GM18526 (cell line): ENCODE measurements around the gene SF3B3.

Experiments used
- POLR2A ChIP-seq: IDR thresholded peaks from 3 replicates; pipeline ENCODE4 v1.6.1; 2011; ENCODE audit not compliant: insufficient read length; ENCODE audit errors: extremely low read depth

The SF3B3 gene

DNA sequence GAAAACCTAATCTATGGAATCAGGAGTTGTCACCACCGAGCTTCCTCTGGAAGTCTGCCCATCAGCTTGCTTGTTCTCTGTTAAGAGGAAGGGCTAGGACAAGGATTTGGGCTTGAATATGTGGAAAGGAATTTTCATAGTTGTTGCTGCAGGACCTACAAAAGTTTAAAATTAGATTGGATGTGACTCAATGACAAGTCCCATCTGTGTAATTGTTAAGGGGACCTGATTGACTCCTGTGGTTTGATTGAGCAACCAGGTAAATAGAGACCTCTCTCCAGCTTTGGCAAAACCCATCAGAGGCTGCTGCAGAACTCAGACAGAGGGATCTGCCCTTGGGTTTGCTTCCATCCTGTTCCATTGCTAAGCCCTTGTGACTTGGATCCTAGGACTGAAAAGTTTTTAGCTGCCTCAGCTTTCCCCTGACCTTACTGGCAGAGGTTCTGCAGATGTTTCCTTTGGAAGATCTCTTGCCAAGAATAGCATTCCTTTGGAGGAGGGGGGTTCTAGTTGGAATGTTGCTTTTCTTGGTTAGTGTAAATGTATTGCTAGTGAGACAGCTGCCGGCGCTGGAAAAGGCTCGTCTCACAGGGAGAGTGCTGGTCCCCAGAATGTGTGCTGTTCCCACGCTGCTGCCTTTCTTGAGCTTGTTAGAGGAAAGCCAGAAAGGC, 50.0 kb downstream of the SF3B3 start:
- TF ChIP-seq POLR2A, result no peak

DNA sequence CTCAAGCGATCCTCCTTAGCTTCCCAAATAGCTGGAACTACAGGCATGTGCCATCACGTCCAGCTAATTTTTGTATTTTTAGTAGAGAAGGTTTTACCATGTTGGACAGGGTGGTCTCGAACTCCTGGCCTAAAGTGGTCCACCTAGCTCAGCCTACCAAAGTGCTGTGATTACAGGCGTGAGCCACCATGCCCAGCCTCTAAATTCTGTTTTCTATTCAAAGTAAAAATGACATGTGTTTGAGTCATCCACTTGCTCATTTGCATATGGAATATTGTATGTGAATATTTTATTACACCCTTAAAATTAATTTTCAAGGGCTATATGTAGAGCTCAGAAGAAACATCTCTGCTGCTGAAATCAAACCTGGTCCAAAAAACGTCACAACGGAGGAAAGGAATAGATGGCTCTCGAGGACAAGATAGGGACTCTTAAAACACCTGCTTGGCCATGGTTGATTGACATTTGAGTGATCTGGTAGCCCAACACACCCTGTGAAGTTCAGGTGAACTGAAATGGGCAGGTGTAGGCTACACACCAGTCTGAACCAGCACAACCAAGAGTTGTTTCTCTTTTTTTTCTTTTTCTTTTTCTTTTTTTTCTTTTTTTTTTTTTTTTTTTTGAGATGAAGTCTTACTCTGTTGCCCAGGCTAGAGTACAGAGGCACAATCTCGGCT, 51.1 kb downstream of the SF3B3 start:
- no peak for TF ChIP-seq POLR2A

DNA sequence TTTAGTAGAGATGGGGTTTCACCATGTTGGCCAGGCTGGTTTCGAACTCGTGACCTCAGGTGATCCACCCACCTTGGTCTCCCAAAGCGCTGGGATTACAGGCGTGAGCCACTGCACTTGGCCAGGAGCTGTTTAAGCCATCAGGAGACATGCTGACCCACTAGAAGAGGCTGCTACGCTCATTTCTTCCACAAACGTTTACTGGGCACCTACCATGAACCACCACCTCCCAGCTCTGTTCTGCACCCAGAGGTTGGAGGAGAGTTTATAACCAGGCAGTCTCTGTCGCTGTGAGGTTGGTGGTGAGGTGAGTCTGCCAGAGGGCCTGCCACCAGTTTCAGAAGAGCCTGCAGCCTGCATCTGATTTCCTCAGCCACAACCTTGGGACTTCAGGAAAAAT, 51.8 kb downstream of the SF3B3 start:
- no peak for TF ChIP-seq POLR2A

DNA sequence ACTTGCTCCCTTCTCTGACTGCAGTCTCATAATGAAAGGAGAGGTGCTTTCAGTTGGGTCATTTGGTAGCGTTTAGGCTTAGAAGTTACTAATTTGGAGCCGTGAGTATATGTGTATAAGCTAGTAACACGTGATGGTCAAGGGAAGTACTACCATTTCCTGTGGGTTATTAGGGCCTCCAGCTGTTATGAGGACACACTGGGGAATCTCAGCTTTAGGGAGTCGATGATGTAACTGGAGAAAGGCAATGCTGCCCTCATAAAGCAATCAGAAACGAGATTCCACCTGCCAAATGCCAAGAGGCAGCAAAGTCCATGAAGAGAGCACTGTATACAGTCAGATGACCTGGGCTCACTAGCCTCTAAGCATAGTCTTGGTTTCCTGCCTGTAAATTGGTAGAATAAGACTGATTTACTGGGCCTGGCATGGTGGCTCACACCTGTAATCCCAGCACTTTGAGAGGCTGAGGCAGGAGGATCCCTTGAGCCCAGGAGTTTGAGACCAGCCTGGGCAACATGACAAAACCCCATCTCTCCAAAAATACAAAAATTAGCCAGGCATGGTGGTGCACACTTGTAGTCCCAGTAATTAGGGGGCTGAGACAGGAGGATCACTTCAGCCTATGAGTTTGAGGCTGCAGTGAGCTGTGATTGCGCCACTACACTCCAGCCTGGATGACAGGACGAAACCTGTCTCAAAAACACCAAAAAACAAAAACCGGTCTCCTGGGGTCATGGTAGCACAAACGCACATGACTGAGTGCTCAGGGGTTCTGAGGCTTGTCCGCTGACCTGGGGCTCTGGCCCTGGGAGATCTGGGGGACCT, 53.0 kb downstream of the SF3B3 start:
- no peak for TF ChIP-seq POLR2A

DNA sequence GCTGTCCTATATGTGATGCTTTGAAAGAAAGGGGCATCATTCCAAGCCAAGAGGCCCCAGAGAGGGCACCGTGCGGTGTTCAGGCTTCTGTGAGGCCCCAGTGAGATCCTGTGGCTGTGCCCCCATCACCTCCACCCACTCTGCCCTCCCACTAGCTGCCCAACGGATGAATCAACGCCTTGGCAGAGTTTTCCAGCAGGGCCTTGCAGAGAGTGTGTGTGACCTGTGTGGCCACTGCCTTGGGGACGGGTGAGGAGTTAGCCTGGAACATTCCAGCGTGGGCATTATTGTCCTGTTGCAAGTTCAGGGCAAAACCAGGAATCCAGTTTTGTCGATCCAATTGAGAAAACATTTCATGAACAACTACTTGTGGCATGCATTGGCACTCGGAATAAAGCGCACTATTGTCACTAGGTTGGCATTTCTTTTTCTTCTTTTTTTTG, 53.7 kb downstream of the SF3B3 start:
- TF ChIP-seq POLR2A, result no peak

DNA sequence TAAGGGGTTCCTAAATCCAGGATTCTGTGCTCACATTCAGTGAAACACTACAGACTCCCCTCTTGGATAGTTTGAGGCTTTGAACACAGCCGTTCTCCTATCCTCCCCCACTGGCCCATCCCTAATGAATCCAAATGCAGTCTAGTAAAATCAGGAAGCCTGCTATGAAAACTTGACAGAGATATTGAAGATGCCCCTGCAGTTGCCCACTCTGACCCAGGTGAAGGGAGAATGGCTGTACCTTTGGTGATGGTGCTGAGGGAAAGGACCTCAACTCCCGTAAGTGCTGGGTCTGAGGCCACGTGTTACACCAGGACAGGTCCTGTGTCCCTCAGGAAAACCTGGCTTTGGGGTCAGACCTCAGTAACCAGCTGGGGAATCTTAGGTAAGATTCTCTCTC, 54.4 kb downstream of the SF3B3 start:
- TF ChIP-seq POLR2A, result no peak

DNA sequence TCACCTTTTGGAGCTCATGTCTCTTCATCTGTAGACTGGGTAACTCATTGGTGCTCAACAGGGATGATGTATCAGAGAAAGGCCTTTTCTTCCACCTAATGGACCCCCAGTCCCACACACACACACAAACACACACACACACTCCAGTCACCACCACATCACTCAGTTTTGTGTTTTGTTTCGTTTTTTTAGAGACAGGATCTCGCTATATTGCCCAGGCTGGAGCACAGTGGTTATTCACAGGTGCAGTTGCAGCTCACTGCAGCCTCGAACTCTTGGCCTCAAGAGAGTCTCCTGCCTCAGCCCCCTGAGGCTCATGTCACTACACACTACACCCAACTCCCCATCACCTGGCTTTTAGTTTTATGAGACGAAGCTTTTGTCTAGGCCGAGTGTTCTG, 55.6 kb downstream of the SF3B3 start:
- TF ChIP-seq POLR2A, result no peak

DNA sequence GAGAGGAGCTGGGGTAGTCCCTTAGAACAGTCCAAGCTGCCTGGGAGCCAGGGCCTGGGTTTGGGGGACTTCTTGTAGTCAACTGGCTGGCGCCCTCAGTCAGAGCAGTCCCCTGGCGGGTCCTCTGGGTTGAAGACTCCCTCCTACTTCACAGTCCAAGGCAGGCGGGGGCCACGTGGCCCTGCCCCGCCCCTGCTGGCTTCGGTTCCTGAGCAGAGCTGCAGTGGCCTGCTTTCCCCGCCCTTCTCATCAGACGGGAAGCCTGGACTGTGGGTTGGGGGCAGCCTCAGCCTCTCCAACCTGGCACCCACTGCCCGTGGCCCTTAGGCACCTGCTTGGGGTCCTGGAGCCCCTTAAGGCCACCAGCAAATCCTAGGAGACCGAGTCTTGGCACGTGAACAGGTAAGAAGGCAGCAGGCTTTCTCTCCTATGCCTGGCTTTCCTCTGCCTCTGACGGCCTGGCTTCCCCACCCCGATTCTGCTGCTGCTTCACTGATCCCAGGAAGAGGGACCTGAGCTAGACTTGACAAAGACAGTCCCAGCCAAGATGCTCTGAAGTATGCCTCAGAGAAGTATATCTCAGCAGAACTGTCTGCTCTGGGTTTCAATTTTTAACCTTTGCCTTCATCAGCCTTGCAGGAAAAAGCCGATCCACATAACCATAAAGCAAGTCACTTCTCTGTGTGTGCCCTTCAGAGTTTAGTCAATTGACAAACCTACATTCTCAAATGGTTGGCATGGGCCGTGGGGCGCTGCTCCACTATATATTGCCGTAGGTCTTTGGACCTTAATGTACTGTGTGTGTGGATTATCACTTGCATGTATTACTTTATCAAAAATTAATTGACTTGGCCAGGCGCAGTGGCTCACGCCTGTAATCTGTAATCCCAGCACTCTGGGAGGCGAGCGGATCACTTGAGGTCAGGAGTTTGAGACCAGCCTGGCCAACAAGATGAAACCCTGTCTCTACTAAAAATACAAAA, 56.3 kb downstream of the SF3B3 start:
- TF ChIP-seq POLR2A, result no peak

DNA sequence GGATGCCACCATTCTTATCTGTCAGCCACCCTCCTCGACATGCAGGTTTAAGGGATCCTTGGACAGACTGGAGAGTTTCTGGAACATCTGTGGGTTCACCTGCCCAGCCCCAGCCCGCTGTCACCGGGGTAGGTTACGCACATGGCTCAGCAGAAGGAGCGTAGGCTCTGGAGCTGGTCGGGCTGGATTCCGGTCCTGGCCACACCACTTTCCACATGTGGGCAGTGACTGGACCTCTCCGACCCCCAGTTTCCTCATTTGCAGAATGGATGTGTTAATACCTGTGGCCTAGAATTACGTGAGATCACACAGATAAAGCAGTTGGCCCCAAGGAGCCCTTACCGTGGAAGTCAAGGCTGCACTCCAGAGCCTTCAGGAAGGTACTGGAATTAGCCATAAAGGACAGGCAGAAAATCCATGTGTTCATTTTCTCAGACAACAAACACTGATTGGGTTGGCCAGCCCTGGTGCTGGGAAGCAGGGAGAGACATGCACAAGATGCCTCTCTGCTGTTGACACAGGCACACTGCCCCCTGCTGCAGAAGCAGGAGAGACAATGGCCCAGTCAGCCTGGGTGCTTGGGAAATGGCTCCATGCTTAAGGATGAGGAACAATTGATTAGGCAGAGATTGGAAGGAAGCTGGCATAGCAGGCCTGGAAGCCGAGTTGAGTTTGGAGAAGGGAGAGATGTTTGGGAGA, 58.8 kb downstream of the SF3B3 start:
- no peak for TF ChIP-seq POLR2A

DNA sequence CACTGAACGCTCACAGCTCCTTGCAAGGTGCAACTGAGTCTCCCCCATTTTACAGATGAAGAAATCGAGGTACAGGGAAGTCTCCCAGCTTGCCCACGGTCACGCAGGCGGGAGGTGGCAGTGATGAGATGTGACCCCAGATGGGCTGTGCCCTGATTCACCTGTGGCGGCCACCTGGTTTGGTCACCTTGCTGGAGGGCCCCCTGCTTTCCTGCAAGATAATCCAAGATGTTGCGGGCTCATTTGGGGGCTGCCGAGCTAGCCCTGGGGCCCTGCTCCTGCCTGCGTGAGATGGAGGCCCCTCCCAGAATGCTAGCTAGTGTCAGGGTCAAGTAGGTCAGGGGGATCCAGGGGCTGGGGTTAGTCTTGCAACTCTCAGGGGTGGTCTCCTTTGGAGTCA, 63.1 kb downstream of the SF3B3 start:
- TF ChIP-seq POLR2A, result no peak

DNA sequence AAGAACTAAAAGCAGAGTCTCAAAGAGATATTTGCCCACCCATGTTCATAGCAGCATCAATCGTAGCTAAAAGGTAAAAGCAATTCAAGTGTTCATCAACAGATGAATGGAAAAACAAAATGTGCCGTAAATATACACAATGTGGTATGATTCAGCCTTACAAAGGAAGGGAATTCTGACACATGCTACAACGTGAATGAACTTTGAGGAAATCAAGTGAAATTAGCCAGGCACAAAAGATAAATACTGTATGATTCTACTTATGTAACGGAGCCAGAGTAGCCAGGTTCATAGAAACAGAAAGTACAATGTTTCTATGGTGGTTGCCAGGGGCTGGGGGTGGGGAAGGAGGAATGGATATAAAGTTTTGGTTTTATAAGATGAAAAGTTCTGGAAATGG, 64.9 kb downstream of the SF3B3 start:
- no peak for TF ChIP-seq POLR2A

DNA sequence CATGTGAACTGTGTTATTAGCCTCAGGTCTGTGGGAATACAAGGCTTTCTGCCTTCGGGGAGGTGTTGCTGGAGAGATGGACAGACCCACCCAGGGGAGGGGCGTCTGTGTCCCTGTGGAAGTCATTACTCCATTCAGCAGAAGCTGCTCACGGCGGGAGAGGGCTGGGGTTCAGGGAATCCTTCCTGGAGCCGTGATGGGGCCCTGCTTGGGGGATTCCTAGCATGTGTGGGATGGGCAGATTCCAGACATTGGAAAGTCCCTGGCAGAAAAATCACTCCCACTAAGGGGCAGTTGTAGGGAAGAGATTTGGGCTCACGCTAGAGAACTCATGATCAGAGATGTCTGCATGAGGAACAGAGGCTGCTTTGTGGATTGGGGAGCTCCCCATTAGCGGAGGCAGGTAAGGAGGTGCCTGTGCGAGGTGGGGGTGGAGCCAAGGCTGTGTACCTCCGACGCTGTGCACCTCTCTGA, 66.4 kb downstream of the SF3B3 start:
- TF ChIP-seq POLR2A, result no peak

DNA sequence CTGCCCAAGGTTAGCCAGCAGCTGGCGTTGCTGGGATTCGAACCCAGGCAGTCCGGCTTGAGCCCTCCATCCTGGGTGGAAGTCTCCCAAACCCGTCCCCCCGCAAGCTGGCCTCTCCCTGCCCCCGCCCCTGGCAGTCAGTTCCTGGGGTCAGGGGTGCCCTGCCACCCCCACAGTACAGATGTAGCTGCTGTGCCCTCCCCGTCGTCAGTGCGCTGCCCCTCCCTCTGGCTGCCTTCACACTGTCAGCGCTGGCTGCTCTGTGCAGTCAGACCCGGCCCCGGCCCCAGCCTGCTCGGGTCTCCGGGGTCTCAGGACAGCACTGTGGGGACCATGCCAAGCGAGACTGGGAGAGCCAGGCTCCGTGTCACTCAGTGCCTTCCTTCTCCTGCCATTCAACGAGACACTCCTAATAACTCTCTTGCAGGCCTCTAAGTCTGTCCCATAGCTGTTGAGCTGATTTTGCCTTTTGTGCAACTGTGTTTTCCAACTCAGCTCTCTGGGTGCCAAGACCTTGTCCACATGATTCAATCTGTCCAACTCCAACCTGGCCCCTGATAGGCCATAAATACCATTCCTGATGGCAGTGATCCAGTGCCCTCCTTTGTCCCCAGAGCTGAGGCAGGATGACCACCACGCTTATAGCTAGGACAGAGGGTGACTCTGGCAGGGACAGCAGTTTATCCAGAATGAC, 67.3 kb downstream of the SF3B3 start:
- TF ChIP-seq POLR2A, result no peak

DNA sequence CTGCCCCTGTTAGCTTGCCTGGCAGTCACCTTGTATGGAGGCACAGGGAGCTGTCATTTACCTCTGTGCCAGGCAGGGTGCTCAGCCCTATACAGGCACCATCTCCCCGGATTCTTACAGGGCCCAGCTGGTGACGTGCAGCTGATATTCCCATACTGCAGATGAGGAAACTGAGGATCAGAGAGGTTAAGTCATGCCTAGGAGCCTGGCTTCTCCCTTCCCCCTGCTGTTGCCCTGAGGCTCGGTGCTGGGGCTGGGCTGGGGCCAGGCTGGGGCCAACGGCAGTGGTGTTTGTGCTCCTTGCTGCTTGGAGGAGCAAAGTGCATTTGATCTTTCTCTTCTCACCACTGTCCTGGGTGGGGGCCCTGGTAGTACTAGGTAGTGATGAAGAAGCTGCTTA, 68.0 kb downstream of the SF3B3 start:
- no peak for TF ChIP-seq POLR2A

DNA sequence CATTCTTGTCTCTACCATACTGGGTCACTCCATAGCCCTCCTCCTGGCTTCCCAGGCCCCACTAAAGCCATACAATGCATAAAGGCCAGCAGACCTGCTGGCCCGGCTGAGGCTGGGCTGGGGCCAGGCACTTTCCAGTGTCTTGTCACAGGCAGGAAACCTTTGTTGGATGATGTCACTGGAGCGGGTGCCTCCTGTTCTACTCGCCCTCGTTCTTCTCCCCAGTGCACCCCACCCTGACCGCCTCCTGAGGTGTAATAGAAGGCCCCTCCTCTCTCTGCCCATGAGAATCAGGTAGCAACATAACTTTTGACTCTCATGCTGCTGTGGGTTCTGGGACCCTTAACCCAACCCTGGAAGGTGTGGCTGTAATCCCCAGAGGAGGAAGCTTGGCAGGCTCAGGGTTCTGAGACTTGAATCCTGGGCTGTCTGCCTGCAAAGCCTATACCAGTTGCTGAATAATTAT, 68.5 kb downstream of the SF3B3 start:
- no peak for TF ChIP-seq POLR2A
